Measurements from ENCODE around the gene CATSPERB.

- TF ChIP-seq, protein P1, sequence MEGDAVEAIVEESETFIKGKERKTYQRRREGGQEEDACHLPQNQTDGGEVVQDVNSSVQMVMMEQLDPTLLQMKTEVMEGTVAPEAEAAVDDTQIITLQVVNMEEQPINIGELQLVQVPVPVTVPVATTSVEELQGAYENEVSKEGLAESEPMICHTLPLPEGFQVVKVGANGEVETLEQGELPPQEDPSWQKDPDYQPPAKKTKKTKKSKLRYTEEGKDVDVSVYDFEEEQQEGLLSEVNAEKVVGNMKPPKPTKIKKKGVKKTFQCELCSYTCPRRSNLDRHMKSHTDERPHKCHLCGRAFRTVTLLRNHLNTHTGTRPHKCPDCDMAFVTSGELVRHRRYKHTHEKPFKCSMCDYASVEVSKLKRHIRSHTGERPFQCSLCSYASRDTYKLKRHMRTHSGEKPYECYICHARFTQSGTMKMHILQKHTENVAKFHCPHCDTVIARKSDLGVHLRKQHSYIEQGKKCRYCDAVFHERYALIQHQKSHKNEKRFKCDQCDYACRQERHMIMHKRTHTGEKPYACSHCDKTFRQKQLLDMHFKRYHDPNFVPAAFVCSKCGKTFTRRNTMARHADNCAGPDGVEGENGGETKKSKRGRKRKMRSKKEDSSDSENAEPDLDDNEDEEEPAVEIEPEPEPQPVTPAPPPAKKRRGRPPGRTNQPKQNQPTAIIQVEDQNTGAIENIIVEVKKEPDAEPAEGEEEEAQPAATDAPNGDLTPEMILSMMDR (IDR thresholded peaks at IDR 0.05), result no peak
- no peak for TF ChIP-seq EP300 (IDR thresholded peaks at IDR 0.05)
These were observed 136.2 kb downstream of the CATSPERB start for GRCh38 chr14:91595736-91596135.

Measured in tibial nerve (tissue), 4 donors.